HEK293 (cell line): ENCODE results near the gene MLIP.

Experiments
- CTCF ChIA-PET: fragments of 350-600 bp; formaldehyde crosslinking; extraction: SDS; loops from one replicate; lab custom pipeline; 2021; ENCODE audit warnings: antibody characterized with exemption; lab: Yijun Ruan, JAX
- POLR2A ChIA-PET: fragments of 300-600 bp; formaldehyde crosslinking; extraction: SDS; loops from one replicate; lab custom pipeline; 2020; ENCODE audit warnings: antibody characterized with exemption, inconsistent platforms; lab: Yijun Ruan, JAX
- H3K27ac ChIP-seq: fragments of 200-500 bp; sonication (Bioruptor generic); 2 replicates; pipeline ENCODE4 v1.5.1; 2014; ENCODE audit warnings: low read depth, low read length, control low read depth, inconsistent platforms; ENCODE audit errors: extremely low read depth
- H3K36me3 ChIP-seq, 2 experiments: fragments of 200-500 bp in 1 of 2; sonication (Bioruptor generic) in 1 of 2; 1 replicate in 1 of 2; 2 replicates in 1 of 2; pipeline ENCODE4 v1.5.1; 2014 to 2017; ENCODE audit warnings: inconsistent platforms in 2 of 2, low read length in 2 of 2; ENCODE audit not compliant: control insufficient read depth in 2 of 2, insufficient read depth in 1 of 2
- H3K4me1 ChIP-seq: fragments of 200-500 bp; sonication (Bioruptor generic); 2 replicates; pipeline ENCODE4 v1.5.1; 2014; ENCODE audit warnings: mild to moderate bottlenecking, low read length, inconsistent platforms; ENCODE audit not compliant: control insufficient read depth, insufficient read depth
- H3K4me3 ChIP-seq: 2 replicates; pipeline ENCODE4 v1.5.1; 2011; ENCODE audit warnings: low read depth, mild to moderate bottlenecking, control low read depth, low read length, moderate library complexity
- H3K9me3 ChIP-seq: fragments of 200-500 bp; sonication (Bioruptor generic); 2 replicates; pipeline ENCODE4 v1.5.1; 2014; ENCODE audit warnings: low read depth, low read length, inconsistent platforms; ENCODE audit not compliant: control insufficient read depth, insufficient read depth
- GLI4 ChIP-seq: fragments of 450-650 bp; formaldehyde crosslinking; IDR thresholded peaks from 2 replicates; pipeline ENCODE4 v1.5.1; 2016; ENCODE audit warnings: missing biosample characterization, missing genetic modification characterization
- MYNN ChIP-seq: fragments of 450-650 bp; formaldehyde crosslinking; IDR thresholded peaks from 2 replicates; pipeline ENCODE4 v1.5.1; 2016; ENCODE audit warnings: missing biosample characterization, missing genetic modification characterization, borderline replicate concordance
- MZF1 ChIP-seq: fragments of 450-650 bp; formaldehyde crosslinking; IDR thresholded peaks from 2 replicates; pipeline ENCODE4 v1.5.1; 2017; ENCODE audit warnings: missing biosample characterization, missing genetic modification characterization, borderline replicate concordance
- PRDM1 ChIP-seq: fragments of 450-650 bp; formaldehyde crosslinking; IDR thresholded peaks from 2 replicates; pipeline ENCODE4; 2016; ENCODE audit warnings: missing biosample characterization, missing genetic modification characterization
- REPIN1 ChIP-seq: fragments of 450-650 bp; formaldehyde crosslinking; IDR thresholded peaks from 2 replicates; pipeline ENCODE4 v1.5.1; 2017; ENCODE audit warnings: missing biosample characterization, missing genetic modification characterization, low read depth
- SP2 ChIP-seq: fragments of 450-650 bp; formaldehyde crosslinking; IDR thresholded peaks from 2 replicates; pipeline ENCODE4 v1.5.1; 2016; ENCODE audit warnings: missing biosample characterization, missing genetic modification characterization
- TCF7L2 ChIP-seq: IDR thresholded peaks from 2 replicates; pipeline ENCODE4 v1.6.1; 2011; ENCODE audit warnings: low read depth, mild to moderate bottlenecking, inconsistent platforms, low read length, moderate library complexity, borderline replicate concordance
- ZBTB48 ChIP-seq: fragments of 450-650 bp; formaldehyde crosslinking; IDR thresholded peaks from 2 replicates; pipeline ENCODE4 v1.5.1; 2016; ENCODE audit warnings: missing biosample characterization, missing genetic modification characterization
- ZIC2 ChIP-seq: fragments of 450-650 bp; formaldehyde crosslinking; IDR thresholded peaks from 2 replicates; pipeline ENCODE4 v1.5.1; 2016; ENCODE audit warnings: missing biosample characterization, missing genetic modification characterization
- ZNF112 ChIP-seq: fragments of 450-650 bp; formaldehyde crosslinking; IDR thresholded peaks from 2 replicates; pipeline ENCODE4 v1.5.0; 2017; ENCODE audit warnings: missing biosample characterization, missing genetic modification characterization
- ZNF169 ChIP-seq: fragments of 450-650 bp; formaldehyde crosslinking; IDR thresholded peaks from 2 replicates; pipeline ENCODE4 v1.5.1; 2016; ENCODE audit warnings: missing biosample characterization, missing genetic modification characterization
- ZNF214 ChIP-seq: fragments of 450-650 bp; formaldehyde crosslinking; IDR thresholded peaks from 2 replicates; pipeline ENCODE4 v1.5.1; 2017; ENCODE audit warnings: missing biosample characterization, mild to moderate bottlenecking, missing genetic modification characterization, borderline replicate concordance
- ZNF324 ChIP-seq: fragments of 450-650 bp; formaldehyde crosslinking; IDR thresholded peaks from 2 replicates; pipeline ENCODE4 v1.5.1; 2016; ENCODE audit warnings: missing biosample characterization, missing genetic modification characterization
- ZNF433 ChIP-seq: fragments of 450-650 bp; formaldehyde crosslinking; IDR thresholded peaks from 2 replicates; pipeline ENCODE4 v1.5.1; 2016; ENCODE audit warnings: missing biosample characterization, missing genetic modification characterization, low read depth
- ZNF529 ChIP-seq: fragments of 450-650 bp; formaldehyde crosslinking; IDR thresholded peaks from 2 replicates; pipeline ENCODE4 v1.5.1; 2017; ENCODE audit warnings: missing genetic modification characterization, missing biosample characterization; ENCODE audit not compliant: insufficient replicate concordance
- ZNF558 ChIP-seq: fragments of 450-650 bp; formaldehyde crosslinking; IDR thresholded peaks from 2 replicates; pipeline ENCODE4 v1.5.1; 2016; ENCODE audit warnings: missing biosample characterization, missing genetic modification characterization
- ZNF561 ChIP-seq: fragments of 450-650 bp; IDR thresholded peaks from 2 replicates; pipeline ENCODE4 v1.5.1; 2018; ENCODE audit warnings: missing biosample characterization, missing genetic modification characterization, borderline replicate concordance
- ZNF621 ChIP-seq: fragments of 450-650 bp; formaldehyde crosslinking; IDR thresholded peaks from 2 replicates; pipeline ENCODE4 v1.5.1; 2017; ENCODE audit warnings: missing biosample characterization, missing genetic modification characterization
- ZNF654 ChIP-seq: fragments of 450-650 bp; formaldehyde crosslinking; IDR thresholded peaks from 2 replicates; pipeline ENCODE4 v1.5.1; 2016; ENCODE audit warnings: low read depth, missing biosample characterization, missing genetic modification characterization
- ZNF660 ChIP-seq: fragments of 450-650 bp; IDR thresholded peaks from 2 replicates; pipeline ENCODE4 v1.5.1; 2018; ENCODE audit warnings: missing biosample characterization, mild to moderate bottlenecking, missing genetic modification characterization
- ZNF76 ChIP-seq: fragments of 450-650 bp; formaldehyde crosslinking; IDR thresholded peaks from 2 replicates; pipeline ENCODE4; 2016; ENCODE audit warnings: low read depth, missing biosample characterization, missing genetic modification characterization, borderline replicate concordance
- ZSCAN16 ChIP-seq: fragments of 450-650 bp; formaldehyde crosslinking; IDR thresholded peaks from 2 replicates; pipeline ENCODE4 v1.5.1; 2016; ENCODE audit warnings: missing biosample characterization, missing genetic modification characterization
- ZXDB ChIP-seq: fragments of 450-650 bp; formaldehyde crosslinking; IDR thresholded peaks from 2 replicates; pipeline ENCODE4 v1.5.1; 2016; ENCODE audit warnings: missing biosample characterization, missing genetic modification characterization
- TF ChIP-seq, protein P1 (sequence below): fragments of 450-650 bp; formaldehyde crosslinking; IDR thresholded peaks from 2 replicates; pipeline ENCODE4 v1.5.1; 2017; ENCODE audit warnings: missing biosample characterization, missing genetic modification characterization
- TF ChIP-seq, protein P2 (sequence below): fragments of 450-650 bp; formaldehyde crosslinking; IDR thresholded peaks from 2 replicates; pipeline ENCODE4 v1.5.1; 2017; ENCODE audit warnings: missing biosample characterization, missing genetic modification characterization
- TF ChIP-seq, protein P3 (sequence below): fragments of 450-650 bp; formaldehyde crosslinking; IDR thresholded peaks from 2 replicates; pipeline ENCODE4 v1.5.1; 2016; ENCODE audit warnings: missing biosample characterization, missing genetic modification characterization

The MLIP gene

DNA sequence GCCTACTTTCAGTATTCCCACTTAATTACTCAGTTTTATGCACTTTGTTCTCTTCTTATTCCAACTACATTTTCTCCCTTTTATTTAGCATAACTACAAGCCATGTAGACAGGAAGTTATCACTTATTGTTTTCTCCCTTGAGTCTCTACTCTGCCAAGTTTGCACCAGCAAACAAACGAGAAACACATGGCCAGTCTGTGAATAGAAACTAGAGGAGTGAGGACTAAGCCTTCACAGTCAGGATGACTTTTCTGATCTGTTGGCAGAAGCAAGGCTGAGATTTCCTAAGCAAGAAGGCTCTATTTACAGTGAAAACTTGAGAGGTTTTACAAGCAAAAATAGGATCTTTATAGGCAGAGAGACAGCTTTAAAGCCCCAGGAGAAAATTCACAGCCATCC is 127.2 kb downstream of the MLIP start:
- H3K4me3 ChIP-seq: no peak overlapping the region
- CTCF ChIA-PET: interaction anchor here (0.5 to 0.7 kb wide), 4 partner anchors 181 to 1747 kb away, joined by 3 to 4 read pairs (median 4); no protein-coding TSS in a partner anchor
- TF ChIP-seq, protein P1, sequence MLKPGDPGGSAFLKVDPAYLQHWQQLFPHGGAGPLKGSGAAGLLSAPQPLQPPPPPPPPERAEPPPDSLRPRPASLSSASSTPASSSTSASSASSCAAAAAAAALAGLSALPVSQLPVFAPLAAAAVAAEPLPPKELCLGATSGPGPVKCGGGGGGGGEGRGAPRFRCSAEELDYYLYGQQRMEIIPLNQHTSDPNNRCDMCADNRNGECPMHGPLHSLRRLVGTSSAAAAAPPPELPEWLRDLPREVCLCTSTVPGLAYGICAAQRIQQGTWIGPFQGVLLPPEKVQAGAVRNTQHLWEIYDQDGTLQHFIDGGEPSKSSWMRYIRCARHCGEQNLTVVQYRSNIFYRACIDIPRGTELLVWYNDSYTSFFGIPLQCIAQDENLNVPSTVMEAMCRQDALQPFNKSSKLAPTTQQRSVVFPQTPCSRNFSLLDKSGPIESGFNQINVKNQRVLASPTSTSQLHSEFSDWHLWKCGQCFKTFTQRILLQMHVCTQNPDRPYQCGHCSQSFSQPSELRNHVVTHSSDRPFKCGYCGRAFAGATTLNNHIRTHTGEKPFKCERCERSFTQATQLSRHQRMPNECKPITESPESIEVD (tag by site-specific recombination): peak; percentile 16; the same call in 1 of the 2 replicates
- TF ChIP-seq ZSCAN16 (peak; percentile 34; the same call in 1 of the 2 replicates), ZNF558 (no peak)
- H3K4me1 ChIP-seq: no peaks in the 10 kb centered on the region
- POLR2A ChIA-PET: no interaction called here
- no peaks in the 10 kb centered on the region for H3K36me3 ChIP-seq
- H3K27ac ChIP-seq: no peak overlapping the region
- H3K9me3 ChIP-seq: no peaks in the 10 kb centered on the region

DNA sequence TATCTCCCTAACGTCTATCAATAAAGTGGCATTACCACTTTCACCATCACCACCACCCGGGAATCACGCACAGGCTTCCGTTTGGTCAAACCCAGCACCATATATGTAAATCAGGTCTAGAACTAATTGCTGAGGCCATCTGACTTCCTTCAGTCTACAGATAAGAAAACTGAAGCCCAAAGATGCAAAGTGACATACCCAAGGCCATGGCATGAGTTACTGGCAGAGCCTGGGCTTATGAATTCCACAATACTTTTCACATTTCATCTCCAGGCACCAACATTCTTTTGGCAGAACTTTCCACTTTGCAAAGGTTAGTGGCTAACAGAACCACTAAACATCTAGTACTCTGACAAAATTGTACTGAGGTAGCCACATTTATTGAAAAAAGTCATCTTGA is 132.5 kb downstream of the MLIP start:
- no peaks in the 10 kb centered on the region for H3K9me3 ChIP-seq
- no peak overlapping the region for H3K27ac ChIP-seq
- POLR2A ChIA-PET: no interaction called here
- TF ChIP-seq ZNF76 (tag by site-specific recombination) (no peak), ZNF112 (tag by site-specific recombination) (no peak)
- CTCF ChIA-PET: interaction anchor here (0.5 to 3.8 kb wide), 25 partner anchors 9 to 1049 kb away, joined by 3 to 37 read pairs (median 4); no protein-coding TSS in a partner anchor
- H3K4me1 ChIP-seq: no peaks in the 10 kb centered on the region
- no peaks in the 10 kb centered on the region for H3K36me3 ChIP-seq
- no peak overlapping the region for H3K4me3 ChIP-seq

DNA sequence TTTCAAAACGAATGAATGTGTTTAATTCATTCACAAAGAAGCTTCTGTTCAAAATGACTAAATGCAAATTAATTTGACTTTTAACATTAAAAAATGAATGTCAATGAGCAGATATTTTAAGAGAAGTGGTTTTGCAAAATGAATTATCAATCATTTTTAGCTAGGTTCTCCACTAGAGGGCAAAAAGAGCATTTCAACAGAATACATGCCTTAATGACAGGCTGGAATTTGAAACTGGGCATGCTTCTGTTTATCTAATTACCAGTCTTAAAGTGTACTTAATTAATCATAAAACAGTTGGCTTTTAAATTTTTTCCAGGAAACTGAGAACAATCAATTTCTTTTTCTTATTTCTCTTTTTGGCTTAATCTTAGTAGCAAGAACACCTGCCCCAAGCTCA is 133.2 kb downstream of the MLIP start:
- Histone ChIP-seq H3K36me3 (no peaks in the 10 kb centered on the region), H3K4me1 (no peaks in the 10 kb centered on the region), H3K9me3 (no peaks in the 10 kb centered on the region), H3K4me3 (no peak overlapping the region), H3K27ac (no peak overlapping the region)
- TF ChIP-seq ZNF324 (no peak), ZNF214 (tag by site-specific recombination) (no peak), ZBTB48 (tag by site-specific recombination) (no peak), ZNF660 (0 out of 2 replicates have a peak, but pooled peaks have one; percentile 17), MYNN (tag by site-specific recombination) (no peak), TCF7L2 (no peak), GLI4 (tag by site-specific recombination) (no peak)
- CTCF ChIA-PET: interaction anchor here (0.5 to 3.8 kb wide), 25 partner anchors 9 to 1050 kb away, joined by 3 to 37 read pairs (median 4); no protein-coding TSS in a partner anchor
- POLR2A ChIA-PET: no interaction called here

DNA sequence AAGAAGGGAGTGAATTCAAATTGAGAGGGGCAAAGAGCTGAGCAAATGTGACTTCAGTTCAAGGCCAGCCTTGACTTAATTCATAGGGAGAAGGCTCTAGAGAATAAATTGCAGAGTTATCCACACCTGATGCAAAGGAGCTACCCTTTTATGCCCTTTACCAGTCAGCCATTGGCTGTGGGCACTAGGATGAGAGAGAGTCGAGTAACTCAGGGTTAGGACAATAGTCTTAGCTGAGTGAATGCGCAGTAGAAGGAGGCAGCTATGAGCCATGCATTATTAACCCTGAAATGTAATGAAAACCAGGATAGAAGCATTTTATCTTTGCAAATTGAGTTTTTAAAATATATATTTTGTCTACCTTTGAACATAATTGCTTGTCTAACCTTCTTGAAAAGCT is 134.0 kb downstream of the MLIP start:
- Histone ChIP-seq H3K9me3 (no peaks in the 10 kb centered on the region), H3K4me3 (no peak overlapping the region), H3K4me1 (no peaks in the 10 kb centered on the region), H3K36me3 (no peaks in the 10 kb centered on the region), H3K27ac (no peak overlapping the region)
- TF ChIP-seq SP2 (tag by site-specific recombination): no peak
- no peak for TF ChIP-seq ZNF621 (tag by site-specific recombination)
- TF ChIP-seq PRDM1: no peak
- TF ChIP-seq MZF1 (tag by site-specific recombination): no peak
- no peak for TF ChIP-seq ZNF169 (tag by site-specific recombination)
- TF ChIP-seq, protein P2, sequence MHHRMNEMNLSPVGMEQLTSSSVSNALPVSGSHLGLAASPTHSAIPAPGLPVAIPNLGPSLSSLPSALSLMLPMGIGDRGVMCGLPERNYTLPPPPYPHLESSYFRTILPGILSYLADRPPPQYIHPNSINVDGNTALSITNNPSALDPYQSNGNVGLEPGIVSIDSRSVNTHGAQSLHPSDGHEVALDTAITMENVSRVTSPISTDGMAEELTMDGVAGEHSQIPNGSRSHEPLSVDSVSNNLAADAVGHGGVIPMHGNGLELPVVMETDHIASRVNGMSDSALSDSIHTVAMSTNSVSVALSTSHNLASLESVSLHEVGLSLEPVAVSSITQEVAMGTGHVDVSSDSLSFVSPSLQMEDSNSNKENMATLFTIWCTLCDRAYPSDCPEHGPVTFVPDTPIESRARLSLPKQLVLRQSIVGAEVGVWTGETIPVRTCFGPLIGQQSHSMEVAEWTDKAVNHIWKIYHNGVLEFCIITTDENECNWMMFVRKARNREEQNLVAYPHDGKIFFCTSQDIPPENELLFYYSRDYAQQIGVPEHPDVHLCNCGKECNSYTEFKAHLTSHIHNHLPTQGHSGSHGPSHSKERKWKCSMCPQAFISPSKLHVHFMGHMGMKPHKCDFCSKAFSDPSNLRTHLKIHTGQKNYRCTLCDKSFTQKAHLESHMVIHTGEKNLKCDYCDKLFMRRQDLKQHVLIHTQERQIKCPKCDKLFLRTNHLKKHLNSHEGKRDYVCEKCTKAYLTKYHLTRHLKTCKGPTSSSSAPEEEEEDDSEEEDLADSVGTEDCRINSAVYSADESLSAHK (tag by site-specific recombination): no peak
- TF ChIP-seq ZNF561 (tag by site-specific recombination): no peak
- TF ChIP-seq ZIC2: no peak
- no peak for TF ChIP-seq ZNF433 (tag by site-specific recombination)
- TF ChIP-seq ZNF529 (tag by site-specific recombination): no peak
- no peak for TF ChIP-seq ZNF654
- TF ChIP-seq REPIN1: no peak
- TF ChIP-seq ZXDB (tag by site-specific recombination): no peak
- TF ChIP-seq, protein P3, sequence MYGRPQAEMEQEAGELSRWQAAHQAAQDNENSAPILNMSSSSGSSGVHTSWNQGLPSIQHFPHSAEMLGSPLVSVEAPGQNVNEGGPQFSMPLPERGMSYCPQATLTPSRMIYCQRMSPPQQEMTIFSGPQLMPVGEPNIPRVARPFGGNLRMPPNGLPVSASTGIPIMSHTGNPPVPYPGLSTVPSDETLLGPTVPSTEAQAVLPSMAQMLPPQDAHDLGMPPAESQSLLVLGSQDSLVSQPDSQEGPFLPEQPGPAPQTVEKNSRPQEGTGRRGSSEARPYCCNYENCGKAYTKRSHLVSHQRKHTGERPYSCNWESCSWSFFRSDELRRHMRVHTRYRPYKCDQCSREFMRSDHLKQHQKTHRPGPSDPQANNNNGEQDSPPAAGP (tag by site-specific recombination): no peak
- CTCF ChIA-PET: interaction anchor here (0.6 to 3.8 kb wide), 12 partner anchors 8 to 941 kb away, joined by 3 to 37 read pairs (median 4); no protein-coding TSS in a partner anchor
- POLR2A ChIA-PET: no interaction called here
